Stimulated activated CD4-positive, alpha-beta T cell treated with anti-CD3 and anti-CD28 coated beads, Interleukin-1b, Interleukin-23, amount 100 ng/mL, for 48 hours (primary cell): ENCODE results near the gene UAP1.

Experiments
- DNase-seq: peaks from one replicate; pipeline ENCODE4 v3.0.0-alpha.2; 2020

UAP1 gene

DNA sequence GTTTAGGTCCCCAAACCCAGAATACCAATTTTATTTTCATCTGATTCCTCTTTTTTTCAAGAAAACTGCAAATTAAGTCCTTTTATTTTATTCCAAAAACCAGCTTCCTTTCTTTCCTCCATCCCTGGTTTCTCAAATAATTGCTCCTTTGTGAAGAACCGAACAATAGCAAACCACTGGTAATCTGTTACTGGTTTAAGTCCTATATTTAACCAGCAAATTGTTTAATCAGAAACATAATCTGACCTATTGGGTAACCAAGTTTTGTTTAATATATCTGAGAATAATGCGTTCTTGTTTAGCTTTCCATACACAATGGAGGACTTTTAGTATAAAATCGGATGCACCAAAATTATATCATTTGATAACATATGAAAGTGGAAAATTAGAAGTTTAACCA, 57.6 kb downstream of the UAP1 start:
- no peak for DNase-seq

DNA sequence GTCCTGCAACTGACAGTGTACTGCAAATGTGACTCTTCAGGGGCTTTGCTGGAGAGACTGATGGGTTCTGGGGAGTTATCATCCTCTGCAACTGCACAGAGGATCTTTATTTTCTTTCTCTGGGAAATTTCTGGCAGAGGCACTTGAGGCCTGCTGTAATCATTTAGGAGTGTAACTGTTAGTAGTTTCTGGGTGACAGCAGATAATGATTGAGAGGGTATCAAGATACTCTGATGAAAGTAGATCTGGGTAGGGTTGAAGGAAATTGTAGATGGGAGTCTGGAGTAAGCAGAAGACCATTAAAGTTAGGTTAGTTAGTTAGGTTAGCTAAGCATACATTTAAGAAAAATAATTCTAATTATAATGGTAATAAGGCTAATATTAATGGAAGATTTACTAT, 59.7 kb downstream of the UAP1 start:
- DNase-seq, result no peak

DNA sequence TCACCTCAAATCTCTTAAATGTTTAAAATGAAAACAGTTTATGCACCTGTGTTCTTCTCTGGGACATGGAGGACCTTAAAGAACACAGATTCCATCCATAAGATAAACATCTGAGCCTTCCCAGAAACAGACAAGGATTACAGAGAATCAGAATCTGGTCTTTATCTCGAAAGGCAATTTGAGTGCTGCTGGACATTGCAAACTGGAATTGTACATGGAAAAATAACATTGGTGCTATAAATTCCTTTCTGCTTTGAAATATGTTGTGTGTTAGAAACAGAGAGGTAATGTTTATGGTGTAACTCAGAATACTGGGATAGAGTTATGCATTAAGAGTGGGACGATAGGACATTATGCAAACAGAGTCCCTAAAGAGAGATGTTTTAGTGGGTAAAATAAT, 64.2 kb downstream of the UAP1 start:
- DNase-seq, result no peak

DNA sequence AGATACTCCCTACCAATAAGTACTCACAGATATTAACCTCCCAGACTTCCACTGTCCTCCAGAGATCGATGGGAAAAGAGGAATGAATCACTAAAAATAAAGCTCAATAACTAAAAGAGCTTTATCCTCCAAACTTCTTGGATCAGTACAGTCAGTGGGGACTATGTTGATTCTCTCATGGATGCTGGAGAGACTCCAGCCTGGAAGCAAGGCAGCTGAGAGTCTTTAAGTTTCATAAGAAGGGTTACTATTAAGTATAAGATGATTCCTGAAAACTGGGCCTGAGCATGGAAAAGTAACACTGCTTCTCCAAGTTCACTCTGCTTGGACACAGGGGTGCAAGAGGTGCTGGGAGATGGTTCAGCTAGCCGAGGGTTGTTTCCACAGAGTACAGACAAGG, 64.6 kb downstream of the UAP1 start:
- DNase-seq, result no peak

DNA sequence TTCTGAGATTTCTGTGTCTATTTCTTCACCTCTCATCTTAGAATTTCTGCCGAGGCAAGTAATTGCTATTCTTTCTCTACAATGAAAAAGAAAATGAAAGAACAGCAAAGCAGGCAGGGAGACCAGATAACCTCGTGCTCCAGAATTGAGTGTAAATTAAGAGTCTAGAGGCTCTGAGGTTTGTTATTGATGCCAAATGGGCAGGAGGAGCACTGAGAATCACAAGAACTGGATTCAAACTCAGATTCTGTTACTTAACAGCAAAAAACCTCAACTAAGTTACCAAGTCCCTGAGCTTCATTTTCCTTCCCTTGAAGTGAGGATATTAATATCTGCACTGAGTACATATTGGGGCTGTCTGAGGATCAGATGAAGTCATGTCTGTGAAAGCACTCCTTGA, 65.2 kb downstream of the UAP1 start:
- DNase-seq, result no peak

DNA sequence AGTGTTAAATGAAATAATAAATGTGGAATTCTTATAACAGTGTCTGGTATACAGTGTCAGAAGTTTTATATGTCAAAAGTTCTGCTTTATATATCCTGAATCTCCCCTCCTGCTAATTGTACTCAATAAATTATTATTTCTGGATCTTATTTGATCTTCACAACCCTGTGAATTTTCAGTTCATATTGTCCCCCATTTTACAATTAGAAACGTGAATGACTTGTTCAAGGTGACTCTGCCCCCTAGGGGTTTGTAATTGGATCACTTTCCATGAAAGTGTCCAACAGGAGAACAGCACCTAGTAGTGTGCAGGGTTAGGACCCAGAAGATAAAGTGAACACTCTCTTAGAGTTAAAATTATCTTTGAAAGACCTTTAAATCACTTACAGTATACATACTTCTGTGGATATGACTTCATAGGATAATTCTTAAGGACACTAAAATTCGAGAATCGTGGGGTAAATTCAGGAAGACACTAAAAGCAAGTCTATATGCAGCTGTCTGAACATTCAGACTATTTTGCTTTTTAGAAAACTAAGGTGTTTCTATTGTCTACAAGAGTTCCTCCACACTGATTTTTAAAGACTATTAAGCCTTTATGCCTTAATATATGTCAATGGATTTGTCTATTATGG, 66.3 kb downstream of the UAP1 start:
- DNase-seq, result no peak

DNA sequence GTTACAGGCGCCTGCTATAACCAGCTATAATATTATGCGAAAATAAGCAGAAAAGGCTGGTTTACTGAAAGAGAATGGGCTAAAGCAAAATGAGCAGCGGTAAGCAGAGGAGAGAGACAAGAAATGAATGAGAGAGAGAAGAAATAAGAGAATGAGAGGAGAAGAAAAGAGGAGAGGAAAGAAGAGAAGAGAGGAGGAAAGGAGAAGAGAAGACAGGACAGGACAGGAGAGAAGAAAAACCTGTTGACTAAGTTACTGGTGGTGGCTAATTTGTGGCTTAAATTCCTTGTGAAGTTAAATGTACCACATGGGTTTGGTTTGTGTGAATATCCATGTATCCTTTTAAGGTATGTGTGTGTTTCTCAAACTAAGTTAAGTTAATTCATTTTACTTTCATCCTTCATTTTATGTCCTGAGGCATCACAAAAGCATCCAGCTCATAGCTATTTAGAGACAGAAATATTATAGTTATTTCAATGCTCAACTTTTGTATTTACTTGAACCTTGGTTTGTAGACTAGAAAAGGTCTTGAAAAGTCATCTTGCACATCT, 67.6 kb downstream of the UAP1 start:
- no peak for DNase-seq

DNA sequence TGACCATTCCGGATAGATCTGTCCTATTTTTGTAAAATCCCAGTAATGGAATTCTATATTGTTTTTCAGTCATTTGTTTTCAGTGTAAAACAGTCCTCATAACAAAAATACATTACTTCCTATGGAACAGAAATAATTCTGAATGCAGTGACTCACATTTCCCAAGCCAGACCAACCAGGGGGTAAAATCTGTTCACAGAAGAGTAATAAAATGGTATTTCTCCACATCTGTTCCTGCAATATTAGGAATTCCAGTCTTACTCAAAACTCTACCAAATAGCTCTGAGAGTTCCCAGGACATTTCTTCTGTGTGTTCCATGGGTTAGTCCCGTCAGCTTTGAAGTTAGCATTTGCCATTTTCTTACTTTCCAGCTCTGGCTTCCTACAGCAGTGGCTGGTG, 68.1 kb downstream of the UAP1 start:
- DNase-seq, result no peak

DNA sequence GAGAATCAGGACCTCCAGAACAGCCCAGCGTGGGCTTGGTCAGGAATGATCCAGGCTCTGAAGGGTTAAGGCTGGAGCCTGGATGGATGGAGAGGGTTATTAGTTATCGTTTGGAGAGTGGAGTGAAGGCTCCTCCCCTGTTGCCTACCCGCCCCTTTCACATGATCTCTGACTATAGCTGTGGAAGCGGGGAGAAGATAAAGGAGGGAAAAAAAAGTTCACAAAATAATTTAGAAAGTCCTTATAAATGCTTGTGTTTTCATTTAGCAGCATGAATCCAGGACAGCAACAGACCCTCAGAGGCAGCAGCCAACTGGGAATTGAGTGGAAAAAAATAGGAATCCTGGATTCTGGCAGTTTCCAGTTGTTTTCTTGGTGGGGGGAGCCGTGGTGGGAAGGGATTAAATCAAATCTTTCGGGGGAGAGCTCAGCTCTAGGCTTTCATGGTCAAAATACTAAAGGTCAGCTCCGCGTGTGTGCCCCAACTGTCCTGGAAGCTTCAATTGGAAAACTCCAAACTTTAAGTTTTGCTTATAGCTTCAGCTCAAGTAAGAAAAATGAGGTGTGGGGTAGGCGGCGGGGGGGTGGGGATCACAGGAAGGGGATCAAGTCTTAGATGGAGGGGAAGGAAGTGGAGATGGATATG, 70.1 kb downstream of the UAP1 start:
- no peak for DNase-seq

DNA sequence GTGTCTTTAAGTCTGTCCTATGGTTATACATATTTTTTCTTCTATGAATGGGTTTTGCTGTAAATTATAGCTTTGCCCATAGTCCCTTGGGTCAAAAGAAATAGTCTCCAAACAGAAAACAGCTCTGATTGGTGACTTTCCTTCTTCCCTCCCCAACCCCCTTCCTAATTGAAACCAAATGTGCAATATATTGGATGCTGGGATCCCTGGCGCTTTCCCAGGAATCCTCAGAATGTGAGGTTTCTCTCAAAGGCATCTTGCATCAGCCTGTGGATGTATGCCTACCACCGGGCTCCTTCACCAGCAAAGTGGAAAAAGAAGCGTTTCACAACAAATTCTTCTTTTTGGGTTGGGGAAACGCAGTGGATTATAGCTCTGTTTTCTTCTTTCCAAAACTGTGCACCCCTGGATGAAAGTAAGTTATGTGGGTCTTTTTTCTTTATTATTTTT, 70.7 kb downstream of the UAP1 start, which contains the start of gene DDR2:
TSS of gene DDR2 (plus strand) at position 248 of the 450 bp plus-strand sequence. CDS start 86,600 bp downstream, outside the sequence.
- DNase-seq, result no peak

DNA sequence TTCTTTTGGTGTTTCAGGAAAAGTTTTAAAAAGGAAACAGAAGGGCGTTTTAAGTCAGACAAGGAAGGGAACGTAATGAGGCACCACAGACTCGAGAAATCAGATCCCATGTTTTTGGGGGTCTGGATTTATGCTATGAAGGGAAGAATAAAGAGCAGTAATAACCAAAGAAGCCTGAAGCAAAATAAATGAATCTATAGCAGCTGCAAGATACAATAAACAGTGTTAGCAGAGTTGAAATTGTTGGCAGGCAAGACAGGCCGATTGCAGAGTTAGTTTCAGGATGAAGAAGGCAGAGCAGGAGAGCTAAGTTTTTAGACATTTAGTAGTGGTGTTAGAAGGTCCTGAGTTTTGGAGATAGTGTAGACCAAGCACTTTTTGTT, 71.2 kb downstream of the UAP1 start:
- DNase-seq, result no peak

DNA sequence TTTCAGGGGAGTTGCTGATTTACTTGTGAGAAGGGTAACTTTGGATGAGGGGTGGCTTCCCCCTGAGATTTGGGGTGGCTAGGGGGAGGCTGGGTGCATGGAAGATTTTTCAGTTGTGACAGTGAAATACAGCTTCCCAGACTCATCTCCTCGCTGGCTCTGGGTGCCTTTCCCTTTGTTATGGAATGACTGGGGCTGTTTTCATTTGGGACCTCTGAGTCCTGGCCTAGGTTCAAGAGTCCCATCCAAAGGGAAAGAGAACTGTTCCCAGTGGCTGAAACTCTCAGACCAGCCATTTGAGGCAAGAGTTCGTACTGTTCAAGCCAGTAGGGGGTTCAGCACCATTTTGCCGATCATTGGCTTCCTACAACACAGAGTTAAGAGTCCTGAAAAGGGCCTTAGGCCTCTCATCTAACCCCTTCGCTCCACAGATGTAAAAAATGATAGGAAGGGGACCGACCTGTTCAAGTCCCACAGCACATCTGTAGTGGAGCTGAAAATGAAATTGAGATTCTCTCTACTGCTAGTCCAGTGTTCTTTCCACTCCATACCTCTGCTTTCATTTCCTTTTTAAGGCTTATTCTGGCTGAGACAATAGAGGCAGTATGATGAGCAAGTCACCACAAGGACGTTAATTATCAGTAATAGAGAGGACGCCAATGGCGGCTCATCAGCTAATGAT, 71.7 kb downstream of the UAP1 start:
- no peak for DNase-seq

DNA sequence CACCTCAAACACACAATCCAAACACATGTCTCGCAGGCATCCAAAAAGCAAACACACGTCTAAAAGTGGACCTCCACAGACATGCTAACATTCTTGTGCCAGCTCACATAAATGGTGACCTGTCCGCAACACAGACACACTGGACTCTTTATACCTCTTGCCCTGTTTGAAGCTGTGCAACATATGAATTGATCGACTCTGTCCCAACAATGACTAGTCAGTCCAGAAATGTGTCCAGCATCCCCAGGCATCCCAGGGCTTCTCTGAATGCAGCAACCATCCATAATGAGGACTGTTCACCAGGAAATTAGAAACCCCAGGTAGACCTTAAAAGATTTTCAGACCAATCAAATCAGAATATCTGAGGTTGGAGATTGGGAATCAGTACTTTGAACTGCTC, 73.9 kb downstream of the UAP1 start:
- no peak for DNase-seq

DNA sequence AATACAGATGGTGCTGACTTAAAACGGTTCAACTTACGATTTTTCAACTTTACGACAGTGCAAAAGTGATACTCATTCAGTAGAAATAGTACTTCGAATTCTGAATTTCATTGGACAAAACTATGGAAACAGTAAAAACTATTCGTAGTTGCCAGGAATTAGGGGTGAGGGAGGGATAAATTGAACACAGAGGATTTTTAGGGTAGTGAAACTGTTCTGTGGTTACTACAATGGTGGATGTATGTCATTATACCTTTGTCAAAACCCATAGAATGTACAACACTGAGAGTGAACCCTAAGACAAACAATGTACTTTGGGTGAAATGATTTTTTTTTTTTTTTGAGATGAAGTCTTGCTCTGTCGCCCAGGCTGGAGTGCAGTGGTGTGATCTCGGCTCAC, 78.2 kb downstream of the UAP1 start:
- DNase-seq, result no peak

DNA sequence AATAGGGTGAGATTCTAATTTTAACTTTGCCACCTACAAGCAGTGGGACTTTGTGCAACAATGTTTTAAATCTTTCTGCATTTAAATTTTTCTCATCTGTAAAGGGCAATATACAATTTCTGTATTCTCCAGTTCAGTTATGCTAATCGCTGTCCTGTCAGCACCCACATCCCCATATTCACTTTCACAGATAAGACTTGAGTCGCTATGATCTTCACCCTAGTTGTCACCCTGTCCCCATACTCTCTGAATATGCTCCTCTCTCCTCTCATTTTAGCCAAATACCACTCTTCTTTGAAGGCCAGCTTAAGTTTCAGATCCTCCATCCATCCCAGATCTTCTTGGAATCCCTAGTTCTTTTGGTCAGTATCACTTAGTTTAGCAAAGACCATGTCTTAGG, 79.6 kb downstream of the UAP1 start:
- no peak for DNase-seq

DNA sequence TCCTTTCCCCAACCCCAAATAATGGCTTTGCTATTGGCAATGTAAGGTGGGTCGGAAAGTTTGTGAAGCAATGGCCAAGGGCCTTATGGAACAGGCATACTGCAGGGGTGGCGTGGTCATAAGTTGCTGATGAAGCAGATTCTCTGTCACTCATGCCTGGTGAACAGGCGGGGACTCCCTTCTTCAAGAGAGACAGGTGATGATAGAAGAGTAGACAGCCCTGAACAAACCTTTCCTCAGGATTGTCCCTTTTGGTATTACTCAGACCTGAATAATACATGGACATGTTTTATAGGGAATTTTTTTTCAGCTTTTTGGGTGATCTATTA, 83.4 kb downstream of the UAP1 start:
- DNase-seq, result no peak

DNA sequence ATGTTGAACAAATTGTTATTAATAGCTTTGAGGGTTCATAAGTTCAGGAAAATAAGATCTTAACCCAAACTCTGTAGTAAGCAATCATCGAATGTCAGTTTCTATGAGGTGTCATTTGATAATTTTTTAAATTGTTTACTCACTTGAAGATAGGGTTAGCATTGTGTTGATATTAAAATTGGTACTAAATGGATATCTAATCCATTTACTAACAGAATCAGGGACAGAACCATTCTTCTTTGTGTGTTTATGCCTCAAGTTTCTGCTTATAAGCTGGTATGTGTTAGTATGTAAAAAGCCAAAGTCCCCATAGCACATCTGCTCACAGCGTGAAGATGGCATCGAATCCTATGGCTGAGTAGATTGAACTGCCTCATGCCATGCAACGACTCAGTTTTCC, 84.1 kb downstream of the UAP1 start:
- DNase-seq, result no peak

DNA sequence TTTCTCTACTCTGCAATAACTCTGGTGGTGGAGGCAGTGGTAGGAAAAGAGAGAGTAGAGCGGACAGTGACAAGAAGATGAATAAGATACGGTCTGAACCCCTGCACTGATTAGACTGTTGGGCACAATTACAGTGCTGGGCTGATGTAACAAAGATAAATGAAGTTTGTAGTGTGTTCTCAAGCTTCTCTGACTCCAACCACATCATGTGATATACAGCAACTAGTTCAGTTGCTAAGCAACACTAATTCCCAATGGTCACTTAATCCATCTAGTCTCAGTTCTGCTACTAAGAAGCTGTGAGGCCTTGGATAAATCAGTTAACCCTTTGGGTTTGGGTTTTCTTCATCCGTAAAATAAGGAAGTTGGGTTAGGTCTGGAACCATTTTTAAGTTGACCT, 88.1 kb downstream of the UAP1 start:
- no peak for DNase-seq
